ENCODE data around the gene PPP1R8.

The PPP1R8 gene

GRCh38 chr1:27887215-27888021, 56.8 kb downstream of the PPP1R8 start:
- TF ChIP-seq TAF1 (IDR thresholded peaks at IDR 0.05; ENCODE audit: borderline replicate concordance, low read depth, low read length): no peak
- TF ChIP-seq POLR2A (IDR thresholded peaks at IDR 0.05; ENCODE audit: low read depth, low read length): peak; percentile 44; the same call in 1 of the 2 replicates
- TF ChIP-seq POLR2AphosphoS5 (IDR thresholded peaks at IDR 0.05; ENCODE audit: low read depth, low read length): peak; percentile 39; the same call in 1 of the 2 replicates
- no peak for DNase-seq (ENCODE audit: insufficient read length)
- FAIRE-seq: peak; percentile 92

- DNase-seq (ENCODE audit: insufficient read length): no peak
- TF ChIP-seq TAF1 (IDR thresholded peaks at IDR 0.05; ENCODE audit: borderline replicate concordance, low read depth, low read length) (no peak), POLR2AphosphoS5 (IDR thresholded peaks at IDR 0.05; ENCODE audit: low read depth, low read length) (0 out of 2 replicates have a peak, but pooled peaks have one; percentile 43)
- FAIRE-seq: peak; percentile 84
Measured at GRCh38 chr1:27889506-27889905, 58.9 kb downstream of the PPP1R8 start.

- no peak for DNase-seq (ENCODE audit: insufficient read length)
- TF ChIP-seq POLR2A (IDR thresholded peaks at IDR 0.05; ENCODE audit: low read depth, low read length) (no peak), POLR2AphosphoS5 (IDR thresholded peaks at IDR 0.05; ENCODE audit: low read depth, low read length) (no peak), TAF1 (IDR thresholded peaks at IDR 0.05; ENCODE audit: borderline replicate concordance, low read depth, low read length) (no peak)
- peak; percentile 98 for FAIRE-seq
Measured at GRCh38 chr1:27891196-27891889, 60.8 kb downstream of the PPP1R8 start.

DNA sequence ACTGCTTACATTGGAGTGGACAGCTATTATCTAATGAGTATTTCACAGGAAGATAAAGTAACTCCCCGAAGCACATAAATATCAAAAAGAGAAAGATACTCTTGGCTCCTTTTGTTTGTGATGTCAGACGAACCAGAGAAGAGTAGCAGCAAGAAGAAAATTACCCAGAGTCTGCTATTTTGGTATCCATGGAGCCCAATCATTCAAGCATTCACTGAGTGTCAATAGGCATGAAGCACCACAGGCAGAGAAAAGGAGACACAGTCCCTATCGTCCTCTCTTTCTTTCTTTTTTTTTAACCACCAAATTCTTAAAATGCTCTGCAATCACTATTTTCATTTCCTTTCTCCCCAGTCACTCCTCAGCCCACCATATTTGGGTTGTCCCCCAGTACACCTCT, 63.9 kb downstream of the PPP1R8 start:
- DNase-seq (ENCODE audit: insufficient read length) (no peak), FAIRE-seq (no peak)
- no peak for TF ChIP-seq POLR2AphosphoS5 (IDR thresholded peaks at IDR 0.05; ENCODE audit: low read depth, low read length)
- no peak for TF ChIP-seq TAF1 (IDR thresholded peaks at IDR 0.05; ENCODE audit: borderline replicate concordance, low read depth, low read length)
- TF ChIP-seq POLR2A (IDR thresholded peaks at IDR 0.05; ENCODE audit: low read depth, low read length): no peak

Data from GM12892 (cell line).